Measurements from ENCODE around the gene PKDCC. TPM values are rescaled to one million over a fixed set of nuclear protein-coding genes. Genes with fewer than 3 reads are reported as not detected.
A peak's percentile ranks its signal among the peaks of the same experiment; 100 is the strongest.

Gene PKDCC
- total RNA-seq, 4 donors from 2014 or later = 152 to 246 (median 186) TPM

DNA sequence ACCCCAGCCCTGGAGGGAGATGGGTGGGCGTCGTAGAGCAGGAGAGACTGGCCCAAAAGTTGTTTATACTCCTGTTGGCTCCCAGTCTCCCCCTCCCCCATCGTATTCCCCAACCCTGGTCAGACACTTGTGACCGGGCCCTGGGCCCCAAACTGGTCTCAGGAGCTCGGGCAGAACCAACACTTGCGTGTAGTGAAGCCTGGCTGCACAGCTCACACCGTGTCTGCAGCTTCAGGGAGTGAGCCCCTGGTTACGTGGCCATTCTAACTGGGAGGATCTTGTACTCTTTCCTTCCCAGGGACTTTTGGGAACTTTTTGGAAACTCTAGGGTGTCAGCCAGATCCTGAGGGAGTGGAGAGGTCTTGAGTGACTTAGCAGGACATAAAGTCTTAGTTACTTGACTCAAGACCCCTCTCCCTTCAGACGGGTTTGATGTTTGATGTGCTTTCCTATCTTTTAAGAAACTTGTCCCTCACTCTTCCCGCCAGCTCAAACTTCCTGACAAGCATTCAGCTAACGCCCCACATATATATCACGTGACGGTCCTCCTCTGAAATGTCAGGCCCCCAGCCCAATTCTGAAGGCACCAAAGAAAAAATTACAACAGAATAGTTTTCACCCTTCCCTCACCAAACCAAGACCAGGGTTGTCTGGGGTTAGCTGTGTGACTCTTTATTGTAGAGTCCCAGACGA, 2.3 kb downstream of the PKDCC start:
- in situ Hi-C loops (cut with MboI; ENCODE audit: low sequenced_read_pairs in 4 of 4) = loop anchor here in 1 of 4 donors (5.0 kb wide), 1 partner anchor 123 kb away; no protein-coding TSS in a partner anchor
- ATAC-seq = peak in 1 of 2 donors; percentile 7

DNA sequence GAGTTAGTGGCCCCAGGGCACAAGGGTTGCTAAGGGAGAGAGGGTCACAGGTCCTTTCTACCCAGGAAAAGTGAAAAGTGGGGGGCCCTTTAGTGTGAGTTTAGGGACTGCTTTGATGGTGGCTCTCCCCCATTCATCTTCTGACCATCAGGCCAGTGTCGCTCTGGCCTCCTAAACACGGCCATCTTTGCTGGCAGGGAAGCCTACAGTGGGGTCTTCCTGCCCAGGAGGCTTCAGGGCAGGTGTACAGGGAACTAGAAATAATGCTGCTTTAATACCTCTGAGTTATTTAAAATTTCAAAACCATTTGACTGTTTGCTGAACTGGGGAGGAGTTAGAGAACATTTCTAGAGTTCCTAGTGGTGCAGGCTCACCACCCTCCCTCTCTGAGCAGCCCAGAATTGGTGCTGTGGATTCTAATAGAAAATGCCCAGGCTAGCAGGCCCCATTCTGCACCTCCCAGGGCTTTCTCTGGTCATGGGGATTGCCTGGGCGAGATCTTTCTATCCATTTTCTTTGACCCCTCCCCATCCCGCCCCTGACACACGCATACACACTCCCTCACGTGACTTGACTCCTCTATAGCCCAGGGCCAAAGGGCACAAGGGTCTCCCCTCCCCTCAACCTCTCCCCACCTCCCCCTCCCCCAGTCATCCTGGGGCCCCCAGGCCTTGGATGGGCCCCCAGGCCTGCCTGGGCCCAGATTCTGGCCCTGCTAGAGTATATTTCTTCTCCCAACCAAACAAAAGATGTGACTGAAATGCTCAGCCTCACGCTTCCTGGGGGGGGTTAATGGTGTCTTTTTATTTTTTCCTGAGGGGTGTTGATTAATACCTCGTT, 3.1 kb downstream of the PKDCC start:
- intact Hi-C loops (cut with DNase I; ENCODE audit: low total_unique reads) = no loop called here
- H3K9me3 ChIP-seq = no peaks in the 10 kb centered on the region
- no peak for DNase-seq
- H3K27ac ChIP-seq = peak overlapping the region; percentile 94 to 99 (median 98)
- TF ChIP-seq POLR2A (IDR thresholded peaks at IDR 0.05) (no peak), CTCF (IDR thresholded peaks at IDR 0.05 in 4 of 5, conservative IDR thresholded peaks at IDR 0.05 in 1 of 5) (no peak)
- peaks cover 51 to 62% of the 10 kb centered on the region in 2 donors for H3K4me1 ChIP-seq
- no peaks in the 10 kb centered on the region for H3K27me3 ChIP-seq
- H3K36me3 ChIP-seq = peaks cover 3 to 12% of the 10 kb centered on the region in 2 donors
- peak overlapping the region; percentile 74 to 86 (median 80) for H3K4me3 ChIP-seq
- in situ Hi-C loops (cut with MboI; ENCODE audit: low sequenced_read_pairs in 4 of 4) = loop anchor here in 1 of 4 donors (5.0 kb wide), 1 partner anchor 124 kb away; no protein-coding TSS in a partner anchor
- no peak for ATAC-seq

More for the DNA sequence above, 2.3 kb downstream of the PKDCC start:
- intact Hi-C loops (cut with DNase I; ENCODE audit: low total_unique reads) = no loop called here
- peak in 1 of 2 donors; percentile 63 for DNase-seq
- Histone ChIP-seq H3K27ac (peak overlapping the region; percentile 94 to 99 (median 98)), H3K36me3 (peaks cover 1 to 5% of the 10 kb centered on the region in 2 donors), H3K27me3 (no peaks in the 10 kb centered on the region), H3K9me3 (no peaks in the 10 kb centered on the region), H3K4me3 (peak overlapping the region; percentile 74 to 86 (median 80)), H3K4me1 (peaks cover 43 to 57% of the 10 kb centered on the region in 2 donors)
- TF ChIP-seq POLR2A (IDR thresholded peaks at IDR 0.05) (peak; percentile 68 to 71), CTCF (IDR thresholded peaks at IDR 0.05 in 4 of 5, conservative IDR thresholded peaks at IDR 0.05 in 1 of 5) (no peak)

- DNase-seq = no peak
- Histone ChIP-seq H3K4me1 (peaks cover 57 to 64% of the 10 kb centered on the region in 2 donors), H3K9me3 (no peaks in the 10 kb centered on the region), H3K27me3 (no peaks in the 10 kb centered on the region), H3K4me3 (peak overlapping the region; percentile 74 to 86 (median 80)), H3K36me3 (peaks cover 3 to 19% of the 10 kb centered on the region in 2 donors), H3K27ac (peak overlapping the region; percentile 94 to 99 (median 98))
- ATAC-seq = no peak
- intact Hi-C loops (cut with DNase I; ENCODE audit: low total_unique reads) = no loop called here
- in situ Hi-C loops (cut with MboI; ENCODE audit: low sequenced_read_pairs in 4 of 4) = loop anchor here in 1 of 4 donors (5.0 kb wide), 1 partner anchor 124 kb away; no protein-coding TSS in a partner anchor
- TF ChIP-seq CTCF (IDR thresholded peaks at IDR 0.05 in 4 of 5, conservative IDR thresholded peaks at IDR 0.05 in 1 of 5) (no peak), POLR2A (IDR thresholded peaks at IDR 0.05) (peak in 1 of 2 donors; percentile 30)
Observed at GRCh38 chr2:42051543-42052235, 3.9 kb downstream of the PKDCC start.

- peaks cover 66 to 67% of the 10 kb centered on the region in 2 donors for H3K4me1 ChIP-seq
- H3K4me3 ChIP-seq = peak overlapping the region; percentile 0 to 86 (median 80)
- intact Hi-C loops (cut with DNase I; ENCODE audit: low total_unique reads) (no loop called here), in situ Hi-C loops (cut with MboI; ENCODE audit: low sequenced_read_pairs in 4 of 4) (loop anchor here in 1 of 4 donors (5.0 kb wide), 1 partner anchor 126 kb away; no protein-coding TSS in a partner anchor)
- H3K36me3 ChIP-seq = peaks cover 9 to 31% of the 10 kb centered on the region in 2 donors
- peak in 1 of 2 donors; percentile 5 for ATAC-seq
- no peaks in the 10 kb centered on the region for H3K27me3 ChIP-seq
- no peaks in the 10 kb centered on the region for H3K9me3 ChIP-seq
- no peak for TF ChIP-seq POLR2A (IDR thresholded peaks at IDR 0.05)
- TF ChIP-seq CTCF (IDR thresholded peaks at IDR 0.05 in 4 of 5, conservative IDR thresholded peaks at IDR 0.05 in 1 of 5) = no peak
- H3K27ac ChIP-seq = peak overlapping the region; percentile 94 to 99 (median 98)
- no peak for DNase-seq
Observed at GRCh38 chr2:42052702-42053481, 5.1 kb downstream of the PKDCC start.
